Progenitor cell of endocrine pancreas (in vitro differentiated cells): Measurements from ENCODE around the gene NOL3. TPM values are rescaled to one million over a fixed set of nuclear protein-coding genes. Genes with fewer than 3 reads are reported as not detected.

Experiments
- DNase-seq: peaks from one replicate; pipeline ENCODE4 v3.0.0; 2021; ENCODE audit warnings: low spot score; ENCODE audit not compliant: unreplicated experiment
- H3K27ac Mint-ChIP-seq: 2 replicates; pipeline ENCODE4 v1.8.0; 2021; ENCODE audit warnings: mild to moderate bottlenecking, moderate library complexity, mixed read lengths
- H3K27me3 Mint-ChIP-seq: 2 replicates; pipeline ENCODE4 v1.8.0; 2021; ENCODE audit warnings: mixed read lengths
- H3K36me3 Mint-ChIP-seq: 2 replicates; pipeline ENCODE4 v1.8.0; 2022; ENCODE audit warnings: mixed read lengths; ENCODE audit not compliant: insufficient read depth
- H3K4me1 Mint-ChIP-seq: 2 replicates; pipeline ENCODE4 v1.8.0; 2021; ENCODE audit warnings: low read depth, mixed read lengths
- H3K4me3 Mint-ChIP-seq: 2 replicates; pipeline ENCODE4 v1.8.0; 2021; ENCODE audit warnings: low read depth, mild to moderate bottlenecking, moderate library complexity, mixed read lengths
- H3K9me3 Mint-ChIP-seq: 2 replicates; pipeline ENCODE4 v1.8.0; 2021; ENCODE audit warnings: low read depth, mixed read lengths
- CTCF ChIP-seq: fragments of 200-600 bp; sonication (generic); IDR thresholded peaks from one replicate; pipeline ENCODE4 v1.5.0; 2021; ENCODE audit warnings: antibody characterized with exemption, mild to moderate bottlenecking; ENCODE audit not compliant: unreplicated experiment
- total RNA-seq: library from RNA; stranded (reverse); gene quantifications from 2 replicates; pipeline ENCODE4 v1.2.1, GENCODE V29; 2021

NOL3 gene
- total RNA-seq, 1 donor from 2014 or later = 9.4 TPM

- Mint-ChIP-seq H3K36me3 (peaks cover 10% of the 10 kb centered on the region), H3K9me3 (no peaks in the 10 kb centered on the region), H3K4me1 (peaks cover 3% of the 10 kb centered on the region), H3K27ac (no peak overlapping the region), H3K27me3 (peaks cover 38% of the 10 kb centered on the region), H3K4me3 (peak overlapping the region; percentile 71)
- peak; percentile 31 for TF ChIP-seq CTCF
- no peak for DNase-seq
Measured at GRCh38 chr16:67150047-67150832, 20.1 kb upstream of the NOL3 start.

- H3K27me3 Mint-ChIP-seq = peaks cover 43% of the 10 kb centered on the region
- TF ChIP-seq CTCF = no peak
- H3K36me3 Mint-ChIP-seq = peaks cover 10% of the 10 kb centered on the region
- H3K27ac Mint-ChIP-seq = peak within 1 kb of the TSS; percentile 80
- no peak for DNase-seq
- H3K9me3 Mint-ChIP-seq = no peaks in the 10 kb centered on the region
- peak within 1 kb of the TSS; percentile 71 for H3K4me3 Mint-ChIP-seq
- H3K4me1 Mint-ChIP-seq = peaks cover 3% of the 10 kb centered on the region
Measured at GRCh38 chr16:67150833-67151396, 19.4 kb upstream of the NOL3 start, which contains the start of gene B3GNT9. TSS of gene B3GNT9 (minus strand) at chr16:67150998. CDS start at chr16:67150485, 513 bp downstream.

- DNase-seq = no peak
- Mint-ChIP-seq H3K4me3 (peak overlapping the region; percentile 71), H3K4me1 (peaks cover 5% of the 10 kb centered on the region), H3K27ac (no peak overlapping the region), H3K27me3 (peaks cover 49% of the 10 kb centered on the region), H3K9me3 (no peaks in the 10 kb centered on the region), H3K36me3 (peaks cover 10% of the 10 kb centered on the region)
- no peak for TF ChIP-seq CTCF
Measured at GRCh38 chr16:67151431-67152097, 18.8 kb upstream of the NOL3 start.

GRCh38 chr16:67154578-67155294 is 15.6 kb upstream of the NOL3 start:
- no peaks in the 10 kb centered on the region for H3K9me3 Mint-ChIP-seq
- DNase-seq = no peak
- no peak for TF ChIP-seq CTCF
- H3K27ac Mint-ChIP-seq = no peak overlapping the region
- no peaks in the 10 kb centered on the region for H3K36me3 Mint-ChIP-seq
- peak overlapping the region; percentile 65 for H3K4me3 Mint-ChIP-seq
- peaks cover 5% of the 10 kb centered on the region for H3K4me1 Mint-ChIP-seq
- peaks cover 74% of the 10 kb centered on the region for H3K27me3 Mint-ChIP-seq
